ENCODE measurements around the gene STK10. TPM values are rescaled to one million over a fixed set of nuclear protein-coding genes. Genes with fewer than 3 reads are reported as not detected.
A peak's percentile ranks its signal among the peaks of the same experiment; 100 is the strongest.

The STK10 gene
- total and polyA plus RNA-seq, 2 donors (not counting 1 experiment from before 2014, with no cell fraction given) = 97.9 to 253 TPM

DNA sequence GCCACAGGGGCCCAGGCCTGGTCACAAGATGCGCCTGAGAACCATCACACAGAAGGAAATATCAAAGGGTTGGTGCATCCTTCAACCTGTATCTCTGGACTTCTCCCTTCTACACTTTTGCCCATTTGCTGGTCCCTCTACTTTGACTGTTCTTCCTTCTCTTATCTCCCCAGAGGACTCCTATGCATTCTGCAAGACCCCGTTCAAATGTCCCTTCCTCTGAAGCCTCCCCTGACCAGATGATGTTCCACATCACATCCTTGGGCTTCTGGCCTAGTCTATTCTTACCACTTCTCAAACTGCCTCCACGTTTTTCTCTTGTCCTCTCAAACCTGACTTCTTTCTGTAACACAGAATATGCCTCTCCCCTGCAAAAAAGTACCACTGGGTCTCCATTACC, 34.3 kb downstream of the STK10 start:
- CTCF ChIA-PET = interaction anchor here (1.9 kb wide), 1 partner anchor 35 kb away, joined by 7 read pairs; the partner anchor contains the start of gene STK10
- 90% methylated on average over 3 of the region's 3 CpGs for WGBS (ENCODE audit: insufficient coverage)

DNA sequence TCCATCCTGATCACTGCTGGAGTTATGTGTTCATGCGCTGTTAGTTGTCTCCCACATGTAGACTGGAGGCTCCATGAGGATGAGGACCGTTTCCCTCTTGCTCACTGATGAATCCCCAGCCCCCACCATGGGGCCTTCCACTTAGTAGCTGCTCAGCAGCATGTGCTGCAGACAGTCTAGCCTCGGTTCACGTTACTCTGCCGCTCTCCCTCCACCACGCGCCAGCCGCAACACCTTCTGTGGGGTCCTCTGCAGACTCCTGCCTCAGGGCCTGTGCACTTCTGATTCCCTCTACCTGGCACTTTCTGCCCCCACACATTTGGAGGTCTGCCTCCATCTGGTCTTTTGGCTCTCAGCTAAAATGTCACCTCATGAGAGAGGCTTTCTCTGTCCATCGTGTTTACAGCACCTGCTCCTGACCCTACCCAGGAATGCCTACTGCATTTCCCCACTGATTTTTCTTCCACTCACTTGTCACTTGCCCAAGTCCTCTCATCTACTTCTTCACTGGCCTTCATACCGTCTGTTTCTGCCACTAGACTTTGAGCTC, 36.3 kb downstream of the STK10 start:
- ATAC-seq (ENCODE audit: low read depth) = no peak
- TF ChIP-seq EZH2 (IDR thresholded peaks at IDR 0.05; ENCODE audit: borderline replicate concordance, insufficient read depth, low read depth, low read length, poor library complexity, severe bottlenecking) = no peak
- TF ChIP-seq, protein P1, sequence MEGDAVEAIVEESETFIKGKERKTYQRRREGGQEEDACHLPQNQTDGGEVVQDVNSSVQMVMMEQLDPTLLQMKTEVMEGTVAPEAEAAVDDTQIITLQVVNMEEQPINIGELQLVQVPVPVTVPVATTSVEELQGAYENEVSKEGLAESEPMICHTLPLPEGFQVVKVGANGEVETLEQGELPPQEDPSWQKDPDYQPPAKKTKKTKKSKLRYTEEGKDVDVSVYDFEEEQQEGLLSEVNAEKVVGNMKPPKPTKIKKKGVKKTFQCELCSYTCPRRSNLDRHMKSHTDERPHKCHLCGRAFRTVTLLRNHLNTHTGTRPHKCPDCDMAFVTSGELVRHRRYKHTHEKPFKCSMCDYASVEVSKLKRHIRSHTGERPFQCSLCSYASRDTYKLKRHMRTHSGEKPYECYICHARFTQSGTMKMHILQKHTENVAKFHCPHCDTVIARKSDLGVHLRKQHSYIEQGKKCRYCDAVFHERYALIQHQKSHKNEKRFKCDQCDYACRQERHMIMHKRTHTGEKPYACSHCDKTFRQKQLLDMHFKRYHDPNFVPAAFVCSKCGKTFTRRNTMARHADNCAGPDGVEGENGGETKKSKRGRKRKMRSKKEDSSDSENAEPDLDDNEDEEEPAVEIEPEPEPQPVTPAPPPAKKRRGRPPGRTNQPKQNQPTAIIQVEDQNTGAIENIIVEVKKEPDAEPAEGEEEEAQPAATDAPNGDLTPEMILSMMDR (IDR thresholded peaks at IDR 0.05) = no peak
- Histone ChIP-seq H3K4me3 (ENCODE audit: control extremely low read depth in 1 of 5, extremely low read depth in 1 of 5, insufficient read depth in 1 of 5, low read depth in 2 of 5, low read length in 4 of 5) (no peak overlapping the region), H2AFZ (ENCODE audit: insufficient read depth, low read depth, low read length, poor library complexity, severe bottlenecking) (no peak overlapping the region), H3K36me3 (replicated peaks in 1 of 2; ENCODE audit: control extremely low read depth in 1 of 2, control insufficient read depth in 1 of 2, extremely low read depth in 1 of 2, insufficient read depth in 2 of 2, low read length in 1 of 2) (peaks cover 3 to 72% of the 10 kb centered on the region in 2 experiments), H3K4me1 (ENCODE audit: control insufficient read depth in 2 of 2, insufficient read depth in 2 of 2, low read length in 2 of 2) (peaks cover 35 to 53% of the 10 kb centered on the region in 2 donors), H3K4me2 (replicated peaks; ENCODE audit: low read depth, low read length, poor library complexity, severe bottlenecking) (no peak overlapping the region), H3K27me3 (replicated peaks in 1 of 4; ENCODE audit: control extremely low read depth in 1 of 4, control insufficient read depth in 3 of 4, insufficient read depth in 4 of 4, low read length in 3 of 4) (no peaks in the 10 kb centered on the region), H4K20me1 (ENCODE audit: control insufficient read depth, insufficient read depth, low read length, poor library complexity, severe bottlenecking) (peaks cover 91% of the 10 kb centered on the region), H3K27ac (ENCODE audit: low read length in 2 of 2) (peak overlapping the region in 1 of 2 donors; percentile 75), H3K79me2 (ENCODE audit: control insufficient read depth, insufficient read depth, low read length) (peaks cover 94% of the 10 kb centered on the region), H3K9me3 (ENCODE audit: control extremely low read depth in 1 of 3, control insufficient read depth in 2 of 3, insufficient read depth in 1 of 3, low read length in 2 of 3) (no peaks in the 10 kb centered on the region), H3K9ac (ENCODE audit: low read length) (no peak overlapping the region)
- Mint-ChIP-seq H3K4me3 (peak overlapping the region; percentile 36), H3K27me3 (no peaks in the 10 kb centered on the region), H3K9me3 (ENCODE audit: insufficient read depth) (no peaks in the 10 kb centered on the region), H3K4me1 (peaks cover 66% of the 10 kb centered on the region), H3K27ac (peak overlapping the region; percentile 38)
- WGBS (ENCODE audit: insufficient coverage) = 98% methylated on average over 9 of the region's 10 CpGs
- POLR2A ChIA-PET = interaction anchor here (0.9 kb wide), 1 partner anchor 93 kb away, joined by 4 read pairs; no protein-coding TSS in a partner anchor
- intact Hi-C loops (cut with micrococcal nuclease) = loop anchor here (2.0 to 5.0 kb wide), 2 partner anchors 34 to 37 kb away; partner anchors contain the start of gene STK10
- CTCF ChIA-PET = interaction anchor here (0.8 to 0.9 kb wide), 2 partner anchors 36 to 40 kb away, joined by 3 read pairs; partner anchors contain the start of gene STK10
- DNase-seq = no peak

More for the DNA sequence above, 34.3 kb downstream of the STK10 start:
- Histone ChIP-seq H3K27me3 (replicated peaks in 1 of 4; ENCODE audit: control extremely low read depth in 1 of 4, control insufficient read depth in 3 of 4, insufficient read depth in 4 of 4, low read length in 3 of 4) (no peaks in the 10 kb centered on the region), H3K27ac (ENCODE audit: low read length in 2 of 2) (peak overlapping the region in 1 of 2 donors; percentile 66), H3K4me2 (replicated peaks; ENCODE audit: low read depth, low read length, poor library complexity, severe bottlenecking) (no peak overlapping the region), H3K79me2 (ENCODE audit: control insufficient read depth, insufficient read depth, low read length) (peaks cover 93% of the 10 kb centered on the region), H3K9me3 (ENCODE audit: control extremely low read depth in 1 of 3, control insufficient read depth in 2 of 3, insufficient read depth in 1 of 3, low read length in 2 of 3) (no peaks in the 10 kb centered on the region), H4K20me1 (ENCODE audit: control insufficient read depth, insufficient read depth, low read length, poor library complexity, severe bottlenecking) (peaks cover 90% of the 10 kb centered on the region), H3K4me1 (ENCODE audit: control insufficient read depth in 2 of 2, insufficient read depth in 2 of 2, low read length in 2 of 2) (peaks cover 42 to 60% of the 10 kb centered on the region in 2 donors), H3K4me3 (ENCODE audit: control extremely low read depth in 1 of 5, extremely low read depth in 1 of 5, insufficient read depth in 1 of 5, low read depth in 2 of 5, low read length in 4 of 5) (no peak overlapping the region), H2AFZ (ENCODE audit: insufficient read depth, low read depth, low read length, poor library complexity, severe bottlenecking) (no peak overlapping the region), H3K9ac (ENCODE audit: low read length) (no peak overlapping the region), H3K36me3 (replicated peaks in 1 of 2; ENCODE audit: control extremely low read depth in 1 of 2, control insufficient read depth in 1 of 2, extremely low read depth in 1 of 2, insufficient read depth in 2 of 2, low read length in 1 of 2) (peaks cover 0 to 68% of the 10 kb centered on the region in 2 experiments)
- H3K9me3 Mint-ChIP-seq (ENCODE audit: insufficient read depth) = no peaks in the 10 kb centered on the region
- H3K4me1 Mint-ChIP-seq = peaks cover 75% of the 10 kb centered on the region
- TF ChIP-seq, protein P1 (IDR thresholded peaks at IDR 0.05) = no peak
- no peak for TF ChIP-seq EZH2 (IDR thresholded peaks at IDR 0.05; ENCODE audit: borderline replicate concordance, insufficient read depth, low read depth, low read length, poor library complexity, severe bottlenecking)
- peak overlapping the region; percentile 59 for H3K27ac Mint-ChIP-seq
- no peak for DNase-seq
- POLR2A ChIA-PET = no interaction called here
- no peak overlapping the region for H3K4me3 Mint-ChIP-seq
- intact Hi-C loops (cut with micrococcal nuclease) = loop anchor here (5.0 kb wide), 1 partner anchor 36 kb away; no protein-coding TSS in a partner anchor
- H3K27me3 Mint-ChIP-seq = no peaks in the 10 kb centered on the region
- ATAC-seq (ENCODE audit: low read depth) = no peak
